H9 (cell line): ENCODE data around the gene MTOR. TPM values are rescaled to one million over a fixed set of nuclear protein-coding genes. Genes with fewer than 3 reads are reported as not detected.

Experiments used
- DNase-seq: peaks from one replicate; pipeline ENCODE4 v3.0.0-alpha.2; 2017
- H2AFZ ChIP-seq: one replicate; pipeline ENCODE4 v1.6.1; 2013; ENCODE audit warnings: mild to moderate bottlenecking, low read length, control low read depth, moderate library complexity
- H2AK5ac ChIP-seq: 2 replicates; pipeline ENCODE4 v1.6.1; 2013; ENCODE audit warnings: low read length, control low read depth, mixed read lengths; ENCODE audit not compliant: insufficient read length
- H2BK120ac ChIP-seq: one replicate; pipeline ENCODE4 v1.6.1; 2013; ENCODE audit warnings: low read depth, mild to moderate bottlenecking, low read length, control low read depth, inconsistent platforms; ENCODE audit not compliant: poor library complexity, severe bottlenecking
- H2BK12ac ChIP-seq: 2 replicates; pipeline ENCODE4 v1.6.1; 2013; ENCODE audit warnings: low read length, control low read depth, mixed read lengths, low read depth; ENCODE audit not compliant: insufficient read length
- H2BK15ac ChIP-seq: 2 replicates; pipeline ENCODE4 v1.6.1; 2013; ENCODE audit warnings: low read depth, low read length, control low read depth
- H2BK20ac ChIP-seq: one replicate; pipeline ENCODE4 v1.6.1; 2013; ENCODE audit warnings: low read depth, mild to moderate bottlenecking, low read length, control low read depth, inconsistent platforms; ENCODE audit not compliant: poor library complexity, severe bottlenecking
- H2BK5ac ChIP-seq: 2 replicates; pipeline ENCODE4 v1.6.1; 2013; ENCODE audit warnings: low read length, control low read depth, mixed read lengths; ENCODE audit not compliant: insufficient read length
- H3K14ac ChIP-seq: 2 replicates; pipeline ENCODE4 v1.6.1; 2013; ENCODE audit warnings: low read length, control low read depth; ENCODE audit not compliant: insufficient read depth
- H3K18ac ChIP-seq: 2 replicates; pipeline ENCODE4 v1.6.1; 2013; ENCODE audit warnings: low read depth, mild to moderate bottlenecking, mixed read lengths, low read length, control low read depth; ENCODE audit not compliant: insufficient read length
- H3K23ac ChIP-seq: 2 replicates; pipeline ENCODE4 v1.6.1; 2013; ENCODE audit warnings: low read length, control low read depth, mixed read lengths, low read depth; ENCODE audit not compliant: insufficient read length
- H3K23me2 ChIP-seq: 2 replicates; pipeline ENCODE4 v1.6.1; 2013; ENCODE audit warnings: low read depth, mild to moderate bottlenecking, mixed read lengths, low read length, control low read depth; ENCODE audit not compliant: insufficient read length, poor library complexity, severe bottlenecking
- H3K27ac ChIP-seq: 2 replicates; pipeline ENCODE4 v1.5.1; 2013; ENCODE audit warnings: low read length, control low read depth, mixed read lengths, low read depth; ENCODE audit not compliant: insufficient read length
- H3K27me3 ChIP-seq: 2 replicates; pipeline ENCODE4 v1.6.1; 2013; ENCODE audit warnings: low read length, control low read depth, inconsistent platforms; ENCODE audit not compliant: insufficient read depth
- H3K4ac ChIP-seq: 2 replicates; pipeline ENCODE4 v1.6.1; 2013; ENCODE audit warnings: low read depth, mild to moderate bottlenecking, control low read depth, inconsistent platforms, low read length, moderate library complexity
- H3K4me1 ChIP-seq: 2 replicates; pipeline ENCODE4 v1.6.1; 2013; ENCODE audit warnings: low read length, control low read depth, inconsistent platforms; ENCODE audit not compliant: insufficient read depth
- H3K4me2 ChIP-seq: 2 replicates; pipeline ENCODE4 v1.6.1; 2013; ENCODE audit warnings: low read length, control low read depth, mixed read lengths; ENCODE audit not compliant: insufficient read length, insufficient read depth
- H3K56ac ChIP-seq: 2 replicates; pipeline ENCODE4 v1.6.1; 2013; ENCODE audit warnings: low read depth, mild to moderate bottlenecking, mixed read lengths, low read length, control low read depth; ENCODE audit not compliant: insufficient read length
- H3K79me1 ChIP-seq: 2 replicates; pipeline ENCODE4 v1.6.1; 2013; ENCODE audit warnings: low read depth, mild to moderate bottlenecking, moderate library complexity, low read length, control low read depth, inconsistent platforms; ENCODE audit not compliant: insufficient read depth, poor library complexity, severe bottlenecking
- H3K79me2 ChIP-seq: 2 replicates; pipeline ENCODE4 v1.6.1; 2013; ENCODE audit warnings: low read length, control low read depth, inconsistent platforms; ENCODE audit not compliant: insufficient read depth
- H3K9ac ChIP-seq: 2 replicates; pipeline ENCODE4 v1.6.1; 2013; ENCODE audit warnings: low read length, control low read depth, mixed read lengths; ENCODE audit not compliant: insufficient read length; ENCODE audit errors: extremely low read depth
- H3K9me3 ChIP-seq: one replicate; pipeline ENCODE4 v1.6.1; 2013; ENCODE audit warnings: low read depth, low read length, inconsistent platforms; ENCODE audit not compliant: control insufficient read depth
- H3T11ph ChIP-seq: one replicate; pipeline ENCODE4 v1.6.1; 2013; ENCODE audit warnings: mild to moderate bottlenecking, low read length, control low read depth, inconsistent platforms
- H4K20me1 ChIP-seq: one replicate; pipeline ENCODE4 v1.6.1; 2013; ENCODE audit not compliant: control insufficient read depth, insufficient read length, insufficient read depth
- H4K5ac ChIP-seq: 2 replicates; pipeline ENCODE4 v1.6.1; 2013; ENCODE audit warnings: low read depth, mild to moderate bottlenecking, mixed read lengths, low read length, control low read depth; ENCODE audit not compliant: insufficient read length
- H4K8ac ChIP-seq: replicated peaks from 2 replicates; pipeline ENCODE4 v1.6.1; 2013; ENCODE audit warnings: low read length, control low read depth, mixed read lengths, low read depth; ENCODE audit not compliant: insufficient read length
- H4K91ac ChIP-seq: 2 replicates; pipeline ENCODE4 v1.6.1; 2013; ENCODE audit warnings: low read depth, mild to moderate bottlenecking, moderate library complexity, mixed read lengths, low read length, control low read depth; ENCODE audit not compliant: insufficient read length
- H3K27ac Mint-ChIP-seq, 3 experiments: 2 replicates in 2 of 3; 3 replicates in 1 of 3; pipeline ENCODE4 v1.8.0; 2020 to 2021; ENCODE audit warnings: mixed read lengths in 3 of 3, mild to moderate bottlenecking in 1 of 3, moderate library complexity in 1 of 3
- H3K27me3 Mint-ChIP-seq: 2 replicates; pipeline ENCODE4 v1.8.0; 2021; ENCODE audit warnings: low read depth, mild to moderate bottlenecking, moderate library complexity, mixed read lengths
- H3K36me3 Mint-ChIP-seq, 3 experiments: 2 replicates in 2 of 3; 3 replicates in 1 of 3; pipeline ENCODE4 v1.8.0; 2020 to 2021; ENCODE audit warnings: low read depth in 3 of 3, mixed read lengths in 3 of 3; ENCODE audit not compliant: insufficient read depth in 1 of 3
- H3K4me1 Mint-ChIP-seq, 2 experiments: 2 replicates each; pipeline ENCODE4 v1.8.0; 2020; ENCODE audit warnings: mixed read lengths in 2 of 2
- H3K4me3 Mint-ChIP-seq, 2 experiments: 2 replicates in 1 of 2; 3 replicates in 1 of 2; pipeline ENCODE4 v1.8.0; 2020 to 2021; ENCODE audit warnings: mild to moderate bottlenecking in 2 of 2, mixed read lengths in 2 of 2, moderate library complexity in 1 of 2
- H3K9me3 Mint-ChIP-seq, 2 experiments: 2 replicates in 1 of 2; 3 replicates in 1 of 2; pipeline ENCODE4 v1.8.0; 2020; ENCODE audit warnings: mild to moderate bottlenecking in 2 of 2, mixed read lengths in 2 of 2, moderate library complexity in 1 of 2
- CTCF ChIP-seq: fragments of 200-600 bp; sonication (generic); conservative IDR thresholded peaks from 3 replicates; pipeline ENCODE4 v1.8.0; 2021; ENCODE audit warnings: antibody characterized with exemption, mild to moderate bottlenecking
- WGBS: extraction: QIAGEN DNeasy Blood & Tissue Kit; methylation state at CpG from one replicate; pipeline ENCODE4 v1.1.7; 2013; ENCODE audit warnings: missing lambda C conversion rate, low lambda C conversion rate, mixed read lengths; ENCODE audit not compliant: insufficient read length; ENCODE audit errors: extremely low coverage; 5-methylcytosine and 5-hydroxymethylcytosine counted together
- total RNA-seq: library from RNA; stranded (reverse); gene quantifications from 2 replicates; pipeline ENCODE4 v1.2.1, GENCODE V29; 2021

MTOR gene
- total RNA-seq, 1 experiment from 2014 or later, result 67.5 TPM

GRCh38 chr1:11151826-11152612 is 110.3 kb downstream of the MTOR start:
- peak overlapping the region in 2 of 3 experiments; percentile 55 to 57; a peak in 3 of 7 replicates for H3K27ac Mint-ChIP-seq

More at GRCh38 chr1:11151826-11152612, 110.3 kb downstream of the MTOR start:
- H3K23ac ChIP-seq, result no peak overlapping the region
- H2BK20ac ChIP-seq, result no peak overlapping the region
- H3K27me3 ChIP-seq, result no peaks in the 10 kb centered on the region
- no peak overlapping the region for H2BK120ac ChIP-seq
- H3K4ac ChIP-seq, result no peak overlapping the region
- H3K23me2 ChIP-seq, result no peaks in the 10 kb centered on the region
- H3K27ac ChIP-seq, result no peak overlapping the region
- H3K4me3 Mint-ChIP-seq, result no peak overlapping the region
- H2AK5ac ChIP-seq, result no peak overlapping the region
- no peak overlapping the region for H2BK5ac ChIP-seq
- no peak overlapping the region for H3K14ac ChIP-seq
- H3K36me3 Mint-ChIP-seq, result peaks cover 15 to 61% (median 41%) of the 10 kb centered on the region in 3 experiments; a peak in 6 of 7 replicates
- H2BK15ac ChIP-seq, result no peak overlapping the region
- no peaks in the 10 kb centered on the region for H3K27me3 Mint-ChIP-seq
- WGBS, result no CpG with 5 or more reads among the region's 9 CpGs
- H3K9me3 ChIP-seq, result no peaks in the 10 kb centered on the region
- H3K4me1 Mint-ChIP-seq, result peaks cover 11 to 13% of the 10 kb centered on the region in 2 experiments
- H3K4me1 ChIP-seq, result 0 out of 2 replicates have a peak, but pooled peaks cover 3% of the 10 kb centered on the region
- no peak overlapping the region for H4K91ac ChIP-seq
- H3K9ac ChIP-seq, result no peak overlapping the region
- no peak overlapping the region for H3K56ac ChIP-seq
- H3K18ac ChIP-seq, result no peak overlapping the region
- H3T11ph ChIP-seq, result no peak overlapping the region
- no peaks in the 10 kb centered on the region for H3K79me2 ChIP-seq
- no peaks in the 10 kb centered on the region for H4K20me1 ChIP-seq
- no peak for DNase-seq
- H3K4me2 ChIP-seq, result no peak overlapping the region
- H3K79me1 ChIP-seq, result no peaks in the 10 kb centered on the region
- H4K5ac ChIP-seq, result no peak overlapping the region
- H2BK12ac ChIP-seq, result no peak overlapping the region
- no peak overlapping the region for H2AFZ ChIP-seq
- H3K9me3 Mint-ChIP-seq, result no peaks in the 10 kb centered on the region
- no peak overlapping the region for H4K8ac ChIP-seq
- TF ChIP-seq CTCF, result no peak
